ENCODE measurements around the gene KCNQ1OT1.
"Not testable (repeated sequence)": the region's sequence is repeated elsewhere in the genome, so short reads cannot be mapped to it uniquely, and the experiment has no call there.

KCNQ1OT1 gene

DNA sequence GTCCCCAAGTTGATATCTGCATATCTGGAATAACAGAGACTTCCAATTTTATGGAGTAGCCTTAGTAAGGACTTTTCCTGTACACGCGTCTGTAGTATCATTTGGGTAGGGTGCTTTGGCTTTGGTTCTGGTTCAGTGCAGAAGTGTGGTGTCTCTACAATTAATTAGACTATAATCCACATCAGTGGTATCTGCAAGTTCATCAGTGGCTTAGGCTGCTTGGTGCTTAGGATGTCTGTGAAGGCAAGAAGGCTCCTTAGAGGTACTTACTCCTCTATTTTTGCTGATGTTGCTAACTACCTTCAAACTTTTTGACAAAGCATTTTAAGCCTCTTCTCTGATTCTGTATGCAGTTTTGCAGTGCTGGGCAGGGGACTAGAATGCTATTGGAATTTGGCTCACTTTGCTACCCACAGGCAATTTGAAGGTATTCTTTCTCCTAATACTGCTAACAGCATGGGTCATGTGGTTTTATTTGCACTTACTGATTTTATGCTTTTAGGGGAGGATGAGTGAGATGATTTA, 49.4 kb downstream of the KCNQ1OT1 start:
- DNase-seq, result no peak

DNA sequence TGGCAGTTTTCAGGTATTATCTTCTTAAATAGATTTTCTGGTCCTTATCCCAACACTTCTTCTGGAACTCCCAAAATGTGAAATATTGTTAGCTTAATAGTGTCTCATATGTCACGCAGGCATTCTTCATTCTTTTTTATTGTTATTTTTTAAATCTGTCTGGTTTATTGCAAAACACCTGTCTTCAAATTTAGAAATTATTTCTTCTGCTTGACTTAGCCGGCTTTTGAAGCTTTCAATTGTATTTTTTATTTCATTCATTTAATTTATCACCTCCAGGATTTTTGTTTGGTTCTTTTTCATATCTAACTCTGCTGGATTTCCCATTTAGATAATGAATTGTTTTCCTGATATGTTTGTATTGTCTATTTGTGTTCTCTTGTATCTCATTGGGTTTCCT, 49.9 kb downstream of the KCNQ1OT1 start:
- no peak for DNase-seq

DNA sequence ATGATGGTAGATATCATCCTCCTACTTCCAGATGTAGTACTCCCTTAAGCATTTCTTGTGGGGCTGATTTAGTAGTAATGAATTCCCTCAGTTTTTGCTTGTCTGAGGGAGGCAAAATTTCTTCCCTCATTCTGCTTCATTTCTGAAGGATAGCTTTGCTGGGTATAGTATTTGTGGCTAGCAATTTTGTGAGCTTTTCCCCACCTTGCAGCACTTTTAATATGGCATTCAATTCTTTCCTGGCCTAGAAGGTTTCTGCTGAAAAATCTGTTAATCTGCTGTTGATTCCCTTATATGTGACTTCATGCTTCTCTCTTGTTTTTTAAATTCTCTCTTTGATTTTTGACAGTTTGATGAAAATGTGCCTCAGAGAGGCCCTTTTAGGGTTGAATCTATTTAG, 50.4 kb downstream of the KCNQ1OT1 start:
- DNase-seq, result no peak

DNA sequence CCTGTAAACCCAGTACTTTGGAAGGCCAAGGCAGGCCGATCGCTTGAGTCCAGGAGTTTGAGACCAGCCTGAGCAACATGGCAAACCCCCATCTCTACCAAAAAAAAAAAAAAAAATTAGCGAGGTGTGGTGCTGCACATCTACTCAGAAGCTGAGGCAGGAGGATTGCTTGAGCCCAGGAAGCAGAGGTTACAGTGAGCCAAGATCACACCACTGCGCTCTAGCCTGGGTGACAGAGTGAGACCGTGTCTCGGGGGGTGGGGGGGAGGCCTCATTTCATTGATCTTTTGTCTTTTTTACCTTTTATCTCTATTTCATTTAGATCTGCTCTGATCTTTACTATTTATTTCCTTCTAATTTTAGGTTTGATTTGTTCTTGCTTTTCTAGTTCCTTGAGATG, 51.8 kb downstream of the KCNQ1OT1 start:
- no peak for DNase-seq

DNA sequence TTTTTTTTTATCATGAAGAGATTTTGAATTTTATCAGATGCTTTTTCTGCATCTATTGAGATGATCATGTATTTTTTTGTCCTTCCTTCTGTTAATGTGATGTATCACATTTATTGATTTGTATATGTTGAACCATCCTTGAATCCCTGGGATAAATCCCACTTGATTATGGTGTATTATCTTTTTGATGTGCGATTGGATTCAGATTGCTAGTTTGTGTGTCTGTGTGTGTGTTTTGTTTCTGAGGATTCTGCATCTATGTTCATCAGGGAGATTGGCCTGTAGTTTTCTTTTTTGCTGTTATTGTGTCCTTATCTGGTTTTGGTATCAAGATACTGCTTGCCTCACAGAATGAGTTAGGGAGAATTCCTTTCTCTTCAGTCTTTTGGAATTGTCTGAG, 52.6 kb downstream of the KCNQ1OT1 start:
- no peak for DNase-seq

DNA sequence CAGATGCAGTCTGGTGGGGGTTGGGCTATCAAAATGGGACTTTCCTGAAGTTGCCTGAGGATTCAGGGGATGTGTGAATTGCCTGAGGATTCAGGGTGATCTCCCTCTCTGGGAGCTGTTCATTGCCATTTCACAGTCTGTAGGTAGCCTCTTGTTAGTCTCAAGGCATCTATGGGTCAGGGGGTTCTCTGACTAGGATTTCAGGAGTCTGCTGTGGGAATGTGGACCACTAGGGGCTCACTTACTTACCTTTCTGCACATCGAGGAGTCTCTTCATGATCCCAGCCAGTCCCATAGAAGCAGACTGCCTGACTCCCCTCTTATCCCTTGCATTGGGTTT, 54.0 kb downstream of the KCNQ1OT1 start:
- no peak for DNase-seq

DNA sequence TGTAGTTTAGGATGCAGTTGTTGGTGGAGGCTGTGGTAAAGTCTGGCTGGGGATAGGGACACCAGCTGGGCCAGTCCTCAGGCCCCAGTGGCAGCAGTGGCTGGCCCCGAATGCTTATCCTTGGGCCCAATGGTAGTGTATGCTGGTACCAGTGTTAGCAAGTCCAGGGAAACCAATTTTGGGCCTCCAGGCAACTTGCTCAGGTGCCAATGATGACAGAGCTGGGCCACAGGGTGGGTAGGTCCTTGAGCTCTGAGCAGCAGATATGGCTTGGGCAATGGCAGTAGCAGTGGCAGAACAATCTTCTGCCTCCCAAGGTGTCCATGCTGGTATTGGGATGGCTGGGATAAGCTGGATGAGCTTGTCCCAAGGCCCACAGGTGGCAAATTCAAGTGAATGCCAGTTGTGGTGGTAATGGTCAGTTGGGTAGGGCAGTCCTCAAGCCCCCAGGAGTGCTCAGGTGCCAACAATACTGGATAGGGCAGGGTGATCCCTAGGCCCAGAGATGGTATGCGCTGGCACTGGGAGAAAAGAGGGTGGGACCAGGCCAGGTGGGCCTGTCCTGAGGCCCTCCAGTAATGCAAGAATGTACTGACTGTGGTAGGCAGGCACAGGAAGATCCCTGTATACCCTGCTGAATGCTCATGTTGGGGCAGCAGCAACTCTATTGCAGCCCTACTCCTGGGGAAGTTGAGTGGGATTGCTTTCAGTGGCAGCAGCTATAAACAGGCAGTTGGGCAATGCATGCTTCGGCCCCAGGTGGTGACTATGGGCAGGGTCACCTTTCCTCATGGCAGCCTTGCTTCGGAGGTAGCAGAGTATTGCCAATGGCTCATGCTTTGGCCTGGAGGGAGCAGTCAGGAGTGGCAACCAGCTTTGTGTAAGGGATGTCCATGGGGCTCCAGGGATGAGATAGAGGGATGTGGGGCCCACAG, 54.7 kb downstream of the KCNQ1OT1 start:
- no peak for DNase-seq

DNA sequence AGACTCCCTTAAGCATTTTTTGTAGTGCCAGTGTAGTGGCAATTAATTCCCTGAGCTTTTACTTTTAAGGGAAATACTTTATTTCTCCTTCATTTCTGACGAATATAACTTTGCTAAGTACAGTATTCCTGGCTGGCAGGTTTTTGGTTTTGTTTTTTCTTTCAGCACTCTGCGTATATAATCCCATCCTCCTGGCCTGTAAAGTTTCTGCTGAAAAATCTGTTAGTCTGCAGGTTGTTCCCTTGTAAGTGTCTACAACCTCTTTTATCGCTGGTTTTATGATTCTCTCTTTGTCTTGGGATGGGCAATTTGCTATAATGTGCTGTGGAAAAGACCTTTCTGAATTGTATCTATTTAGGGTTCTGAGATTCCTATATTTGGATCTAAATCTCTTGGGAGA, 56.0 kb downstream of the KCNQ1OT1 start:
- DNase-seq, result no peak

DNA sequence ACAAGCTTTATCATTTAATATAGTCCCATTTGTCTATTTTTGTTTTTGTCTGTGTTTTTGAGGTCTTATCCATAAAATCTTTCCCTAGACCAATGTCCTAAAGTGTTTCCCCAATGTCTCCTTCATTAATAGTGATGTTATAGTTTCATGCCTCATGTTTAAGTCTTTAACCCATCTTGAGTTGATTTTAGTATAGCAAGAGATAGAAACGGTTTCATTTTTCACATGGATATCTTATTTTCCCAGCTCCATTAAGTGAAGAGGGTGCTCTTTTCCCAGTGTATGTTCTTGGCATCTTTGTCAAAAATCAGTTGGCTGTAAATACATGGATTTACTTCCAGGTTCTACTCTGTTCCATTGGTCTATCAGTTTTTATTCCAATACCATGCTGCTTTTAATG, 58.2 kb downstream of the KCNQ1OT1 start:
- no peak for DNase-seq

DNA sequence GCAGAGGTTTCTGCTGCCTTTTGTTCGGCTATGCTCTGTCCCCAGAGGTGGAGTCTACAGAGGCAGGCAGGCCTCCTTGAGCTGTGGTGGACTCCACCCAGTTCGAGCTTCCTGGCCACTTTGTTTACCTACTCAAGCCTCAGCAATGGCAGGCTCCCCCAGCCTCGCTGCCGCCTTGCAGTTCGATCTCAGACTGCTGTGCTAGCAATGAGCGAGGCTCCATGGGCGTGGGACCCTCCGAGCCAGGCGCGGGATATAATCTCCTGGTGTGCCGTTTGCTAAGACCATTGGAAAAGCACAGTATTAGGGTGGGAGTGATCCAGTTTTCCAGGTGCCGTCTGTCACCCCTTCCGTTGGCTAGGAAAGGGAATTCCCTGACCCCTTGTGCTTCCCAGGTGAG, 60.0 kb downstream of the KCNQ1OT1 start:
- DNase-seq, result not testable (repeated sequence)

DNA sequence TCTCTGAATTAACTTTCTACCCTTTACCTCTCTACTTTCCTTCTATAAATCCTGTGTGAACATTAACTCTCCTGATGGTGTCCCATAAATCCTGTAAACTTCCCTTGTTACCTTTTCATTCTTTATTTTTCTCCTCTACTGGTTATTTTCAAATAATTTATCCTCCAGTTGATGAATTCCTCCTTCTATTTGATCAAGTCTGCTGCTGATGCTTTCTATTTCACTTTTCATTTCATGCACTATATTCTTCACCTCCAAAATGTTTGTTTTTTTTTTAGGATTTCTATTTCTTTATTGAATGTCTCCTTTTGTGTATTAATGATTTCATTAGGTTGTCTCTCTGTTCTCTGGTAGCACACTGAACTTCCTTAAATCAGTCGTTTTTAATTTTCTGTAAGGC, 68.6 kb downstream of the KCNQ1OT1 start:
- DNase-seq, result no peak

DNA sequence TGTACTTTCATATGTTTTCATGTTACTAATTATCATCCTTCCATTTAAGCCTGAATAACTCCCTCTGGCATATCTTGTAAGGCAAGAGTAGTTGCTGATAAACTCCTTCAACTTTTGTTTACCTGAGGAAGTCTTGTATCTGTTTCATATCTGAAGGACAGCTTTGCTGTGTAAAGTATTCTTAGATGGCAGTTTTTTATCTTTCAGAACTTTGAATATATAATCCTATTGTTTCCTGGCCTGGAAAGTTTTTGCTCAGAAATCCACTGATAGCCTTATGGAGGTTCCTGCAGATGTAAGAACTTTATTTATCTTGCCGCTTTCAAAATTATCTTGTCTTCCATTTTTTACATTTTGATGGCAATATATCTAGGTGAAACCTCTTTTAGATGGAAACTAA, 69.1 kb downstream of the KCNQ1OT1 start:
- DNase-seq, result no peak

DNA sequence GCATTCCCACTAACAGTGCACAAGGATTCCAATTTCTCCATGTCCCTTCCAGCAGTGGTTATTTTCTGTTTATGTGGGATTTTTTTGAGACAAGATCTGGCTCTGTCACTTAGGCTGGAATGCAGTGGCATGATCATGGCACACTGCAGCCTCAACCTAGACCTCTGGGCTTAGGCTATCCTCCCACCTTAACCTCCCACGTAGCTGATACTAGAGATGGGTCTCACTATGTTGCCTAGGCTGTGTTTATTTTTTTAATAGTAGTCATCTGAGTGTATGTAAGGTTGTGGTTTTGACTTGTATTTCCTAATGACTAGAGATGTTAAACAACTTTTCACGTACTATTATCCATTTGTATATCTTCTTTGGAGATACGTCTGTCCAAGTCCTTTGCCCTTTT, 74.6 kb downstream of the KCNQ1OT1 start:
- DNase-seq, result no peak

DNA sequence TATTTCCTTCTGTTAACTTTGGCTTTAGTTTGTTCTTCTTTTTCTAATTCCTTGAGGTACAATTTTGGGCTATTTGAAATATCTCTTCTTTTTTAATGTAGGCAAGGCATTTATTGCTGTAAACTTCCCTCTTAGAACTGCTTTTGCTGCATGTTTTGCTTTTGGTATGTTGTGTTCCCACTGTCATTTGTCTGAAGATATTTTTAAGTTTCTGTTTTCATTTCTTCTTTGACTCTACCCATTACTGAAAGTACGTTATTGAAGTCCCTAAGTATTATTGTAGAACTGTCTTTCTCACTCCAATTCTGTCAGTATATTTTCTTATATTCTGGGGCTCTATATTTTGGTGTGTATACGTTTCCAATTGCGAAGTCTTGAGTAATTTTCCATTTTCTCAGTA, 77.9 kb downstream of the KCNQ1OT1 start:
- DNase-seq, result no peak

DNA sequence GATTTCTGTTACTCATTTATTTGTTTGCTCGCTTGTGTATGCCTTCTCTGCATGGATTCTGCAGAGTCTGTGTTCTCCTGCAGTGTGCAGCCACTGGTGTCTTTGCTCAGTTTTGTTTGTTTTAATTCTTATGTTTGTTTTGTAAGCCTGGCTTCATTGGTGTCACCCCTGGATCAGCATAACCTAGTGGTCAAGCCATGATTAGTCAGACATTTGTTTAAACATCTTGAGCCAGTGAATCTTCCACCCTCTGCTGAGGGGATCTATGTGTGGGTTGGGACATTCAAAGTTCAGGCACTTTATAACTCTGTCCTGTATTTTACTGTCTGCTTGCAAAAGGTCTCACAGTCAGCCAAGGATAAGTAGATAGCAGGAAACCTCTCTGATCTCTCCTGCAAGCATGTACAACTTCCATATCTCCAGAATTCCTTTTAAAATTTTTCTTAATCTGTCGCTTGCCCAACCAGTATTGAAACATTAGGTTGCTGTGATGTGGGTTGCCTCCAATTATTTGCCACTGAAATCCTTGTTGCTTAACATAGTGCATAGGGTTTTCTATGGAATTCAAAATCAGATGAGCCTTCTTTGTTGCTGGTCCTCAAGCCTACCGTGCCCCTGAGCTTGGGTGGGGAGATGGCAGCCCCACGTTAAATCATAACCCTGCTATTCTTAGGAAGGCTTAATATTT, 86.8 kb downstream of the KCNQ1OT1 start:
- no peak for DNase-seq

DNA sequence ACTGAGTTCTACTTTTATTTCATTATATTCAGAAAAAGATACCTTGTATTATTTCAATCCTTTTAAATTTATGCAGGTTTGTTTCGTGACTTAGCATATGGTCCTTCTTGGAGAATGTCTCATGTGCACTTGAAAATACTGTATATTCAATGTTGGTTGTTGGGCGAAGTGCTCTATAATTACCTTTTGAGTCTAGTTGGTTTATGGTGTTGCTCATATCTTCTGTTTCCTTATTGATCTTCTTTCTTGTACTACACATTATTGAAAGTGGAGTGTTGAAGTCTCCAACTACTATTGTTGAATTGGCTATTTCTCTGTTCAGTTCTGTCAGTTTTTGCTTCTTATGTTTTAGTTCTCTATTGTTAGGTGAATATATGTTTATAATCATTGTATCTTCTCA, 90.4 kb downstream of the KCNQ1OT1 start:
- no peak for DNase-seq

DNA sequence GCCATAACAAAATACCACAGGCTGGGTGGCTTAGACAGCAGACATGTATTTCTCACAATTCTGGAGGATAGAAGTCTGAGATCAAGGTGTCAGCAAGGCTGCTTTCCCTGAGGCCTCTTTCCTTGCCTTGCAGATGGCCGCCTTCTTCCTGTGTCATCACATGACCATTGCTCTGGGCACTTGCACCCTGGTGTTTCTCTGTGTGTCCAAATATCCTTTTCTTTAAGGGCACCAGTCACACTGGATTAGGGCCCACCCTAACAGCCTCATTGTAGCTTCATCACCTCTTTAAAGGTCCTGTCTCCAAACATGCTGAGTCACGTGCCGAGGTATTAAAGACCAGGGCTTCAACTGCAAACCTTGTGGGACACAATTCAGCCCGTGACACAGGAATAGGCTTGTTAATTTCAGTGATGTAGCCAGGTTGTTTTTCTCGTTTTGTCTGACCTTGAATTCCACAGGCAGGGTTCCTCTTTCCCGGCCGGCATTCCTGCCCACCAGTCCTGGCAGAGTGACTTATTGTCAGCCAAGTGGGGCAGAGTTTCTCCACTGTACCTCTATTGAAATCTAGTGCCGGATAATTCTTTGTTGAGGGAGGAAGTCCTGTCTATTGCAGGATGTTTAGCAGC, 100.1 kb downstream of the KCNQ1OT1 start:
- no peak for DNase-seq

DNA sequence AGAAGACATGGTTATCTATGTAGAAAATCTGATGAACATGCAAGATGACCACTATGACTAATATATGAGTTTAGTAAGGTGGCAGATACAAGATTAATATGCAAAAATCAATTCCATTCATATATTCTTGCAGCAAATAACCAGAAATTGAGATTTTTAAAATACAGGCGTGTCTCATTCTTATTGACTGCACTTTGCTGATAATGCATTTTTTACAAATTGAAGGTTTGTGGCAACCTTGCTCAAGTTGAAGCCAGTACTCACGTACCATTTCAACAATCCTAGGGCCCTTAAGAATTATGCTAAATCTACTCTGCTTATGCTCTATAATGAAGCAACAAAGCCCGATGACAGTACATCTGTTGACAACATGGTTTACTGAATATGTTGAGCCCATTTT, 104.6 kb downstream of the KCNQ1OT1 start:
- DNase-seq, result no peak

DNA sequence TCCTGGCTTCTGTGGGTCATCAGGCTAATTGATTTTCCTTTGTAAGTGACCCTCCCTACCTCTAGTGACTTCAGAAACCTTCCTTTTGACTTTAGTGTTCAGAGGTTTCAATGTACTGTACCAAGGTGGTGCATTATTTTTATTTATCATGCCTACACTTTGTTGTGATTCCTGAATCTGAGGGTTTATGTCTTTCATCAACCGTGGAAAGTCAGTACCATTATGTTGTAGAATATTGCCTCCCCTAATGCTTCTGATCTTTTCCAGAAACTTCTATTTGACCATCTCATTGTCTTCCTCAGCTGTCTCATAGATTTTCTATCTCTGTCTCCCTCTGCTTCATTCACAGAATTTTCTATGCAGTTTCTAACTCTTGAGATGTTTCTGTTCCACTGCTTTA, 105.5 kb downstream of the KCNQ1OT1 start:
- no peak for DNase-seq

DNA sequence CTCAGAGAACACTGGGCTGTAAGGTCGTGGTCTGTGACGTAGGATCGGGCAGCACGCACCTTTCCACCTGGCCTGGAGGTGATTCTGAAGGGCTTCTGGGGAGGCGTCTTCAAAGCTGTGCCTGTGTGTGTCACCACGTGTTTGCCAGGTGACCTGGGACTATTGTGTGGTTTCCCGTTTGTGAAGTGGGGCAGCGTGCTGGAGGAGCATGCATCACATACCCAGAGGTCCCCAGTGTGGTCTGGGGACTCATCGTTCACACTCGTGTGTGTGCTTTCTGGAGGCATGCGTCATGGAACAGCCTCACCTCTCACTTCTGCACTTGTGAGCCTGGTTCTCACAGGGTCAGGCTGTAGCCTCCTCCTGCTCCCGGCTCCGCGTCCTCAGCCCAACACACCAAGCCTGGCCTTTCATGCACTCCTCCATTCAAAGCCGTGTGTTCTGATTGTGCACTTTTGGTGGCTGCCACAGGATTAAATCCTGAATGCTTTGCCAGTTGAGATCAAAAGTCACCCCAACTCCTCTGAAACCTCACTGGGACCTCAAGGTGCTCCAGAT, 106.3 kb downstream of the KCNQ1OT1 start:
- no peak for DNase-seq

DNA sequence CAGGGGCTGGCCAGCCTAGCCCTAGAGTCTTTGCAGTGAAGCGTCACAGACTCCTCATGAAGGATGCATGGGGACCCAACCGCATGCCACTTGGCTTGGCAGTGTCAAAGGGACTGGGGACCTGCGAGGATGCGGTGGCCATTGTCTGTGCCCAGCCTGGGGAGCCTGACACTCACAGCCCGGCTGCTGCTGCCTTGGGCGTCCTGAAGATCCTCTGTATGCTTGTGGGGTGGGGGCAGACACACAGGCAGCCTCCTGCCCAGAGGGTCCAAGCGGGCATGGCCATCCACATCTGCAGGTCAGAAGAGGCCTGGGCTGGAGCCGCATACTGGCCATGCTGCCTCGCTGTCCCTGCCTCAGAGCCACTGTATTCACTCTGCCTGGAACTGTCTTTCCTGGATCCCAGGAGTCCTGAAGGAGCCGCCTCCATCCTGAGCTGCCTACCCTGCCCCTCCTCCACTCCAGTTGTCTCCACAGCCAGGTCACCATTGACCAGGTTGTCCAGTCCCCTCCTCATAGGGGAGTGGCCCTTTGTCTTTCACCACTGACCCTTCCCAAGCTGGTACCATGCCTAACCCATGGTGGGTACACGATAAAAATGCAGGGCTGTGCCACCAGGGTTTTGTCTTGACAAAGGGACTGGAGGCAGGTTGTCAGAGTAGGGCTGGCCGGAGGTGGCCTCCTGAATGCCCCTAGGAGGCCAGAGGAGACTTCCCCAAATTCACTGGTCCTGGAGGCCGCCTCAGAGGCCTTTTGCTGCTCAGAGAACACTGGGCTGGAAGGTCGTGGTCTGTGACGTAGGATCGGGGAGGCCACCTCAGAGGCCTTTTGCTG, 107.0 kb downstream of the KCNQ1OT1 start:
- no peak for DNase-seq

DNA sequence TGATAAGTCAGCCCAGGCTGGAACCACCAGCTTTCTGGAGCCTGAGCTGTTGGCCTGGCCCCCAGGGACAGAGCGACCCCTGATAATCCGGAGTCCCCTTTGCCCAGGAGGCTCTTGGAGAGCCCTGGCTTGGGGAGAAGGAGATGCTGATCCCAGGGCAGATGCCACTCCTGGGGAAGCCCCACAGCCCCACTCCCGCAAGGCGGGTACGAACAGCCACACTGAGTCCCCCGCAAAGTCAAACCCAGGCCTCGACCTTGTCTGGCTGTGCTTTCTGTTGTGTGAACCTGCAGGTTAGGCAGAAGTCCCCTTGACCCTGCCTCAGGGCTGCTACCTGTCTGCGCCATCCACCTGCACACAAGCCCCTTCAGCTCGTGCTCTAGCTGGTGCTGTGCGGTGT, 108.0 kb downstream of the KCNQ1OT1 start:
- DNase-seq, result no peak
